Activated CD4-positive, alpha-beta T cell treated with anti-CD3 and anti-CD28 coated beads, Interleukin-2, Interleukin-4, amounts not matched to agents 100 ng/mL and 50 ng/mL, durations not matched to agents 16 hours and 8 hours (primary cell): ENCODE results near the gene TGFBR3.

ENCODE experiments used
- DNase-seq: peaks from one replicate; pipeline ENCODE4 v3.0.0-alpha.2; 2020; ENCODE audit warnings: low spot score

The TGFBR3 gene

DNA sequence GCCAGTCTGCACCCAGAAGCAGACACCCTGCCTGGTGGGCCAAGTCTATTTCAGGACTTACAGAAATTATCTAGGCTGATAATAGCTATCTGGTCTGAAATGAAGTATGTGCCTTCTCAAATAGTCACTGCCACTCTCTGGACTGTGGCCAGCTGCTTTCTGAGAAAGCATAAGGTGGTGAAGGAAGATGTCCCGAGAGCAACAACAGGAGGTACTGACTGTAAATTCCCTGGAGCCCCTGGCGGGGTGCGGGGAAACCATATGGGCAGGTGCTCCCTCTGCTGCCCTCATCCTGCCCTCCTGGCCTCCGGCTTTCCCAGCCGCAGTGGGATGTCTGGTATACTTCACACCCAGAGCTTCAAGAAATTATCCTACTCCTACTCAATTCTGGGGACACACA lies 86.8 kb downstream of the TGFBR3 start:
- no peak for DNase-seq

DNA sequence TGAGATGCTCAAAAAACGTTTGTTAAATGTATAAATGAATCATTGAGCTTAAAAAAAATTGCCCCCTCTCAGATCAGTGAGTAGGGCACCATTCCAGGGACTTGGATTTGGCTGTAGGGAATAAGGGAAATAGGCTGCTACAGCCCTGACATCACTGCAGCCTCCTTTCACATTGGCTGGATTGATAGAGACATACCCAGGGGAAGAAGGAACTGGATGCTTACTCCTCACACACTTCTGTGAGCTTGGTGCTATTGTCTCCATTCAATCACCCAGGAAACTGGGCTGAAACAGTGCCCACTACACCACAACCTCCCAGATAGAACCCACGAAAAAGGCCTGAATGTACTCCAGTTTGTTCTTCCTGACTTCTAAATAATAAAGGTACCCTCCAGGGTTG lies 87.2 kb downstream of the TGFBR3 start:
- no peak for DNase-seq

DNA sequence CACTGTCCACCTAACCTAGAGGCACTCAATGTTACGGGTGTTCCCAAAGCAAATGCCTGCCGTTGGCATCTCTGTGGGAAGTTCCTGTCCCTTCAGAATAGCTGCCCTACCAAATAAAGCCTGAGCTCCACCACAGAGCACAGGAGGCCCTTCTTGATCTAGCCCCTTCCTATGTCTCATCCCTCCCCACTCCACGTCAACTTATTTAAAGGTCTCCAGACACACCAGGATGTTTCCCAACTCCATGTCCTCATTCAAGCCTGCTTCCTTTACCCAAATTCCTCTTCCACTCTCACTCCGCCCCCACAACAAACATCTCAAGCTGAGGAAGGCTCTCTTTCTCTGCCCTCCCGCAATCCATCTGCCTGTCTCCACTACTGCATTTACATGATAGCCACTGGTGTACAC lies 87.7 kb downstream of the TGFBR3 start:
- no peak for DNase-seq

DNA sequence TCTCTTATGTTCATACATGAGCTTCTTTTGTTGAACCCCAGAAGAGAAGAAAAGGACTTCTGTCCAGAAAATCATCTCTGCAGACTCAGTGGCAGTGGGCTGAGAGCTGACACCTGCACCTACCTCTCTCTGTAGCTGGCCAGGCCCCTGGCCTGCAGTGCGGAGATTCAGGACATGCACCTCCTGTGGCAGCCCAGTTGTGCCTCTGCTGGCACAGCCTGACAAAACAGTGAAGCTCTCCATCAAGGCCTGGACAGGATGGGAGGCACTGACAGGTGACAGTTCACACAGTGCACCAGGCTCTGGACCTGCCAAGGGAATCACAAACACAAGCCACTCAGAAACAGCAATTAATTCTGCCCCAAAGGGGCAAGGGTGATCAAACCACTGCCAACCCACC lies 88.8 kb downstream of the TGFBR3 start:
- DNase-seq: no peak

DNA sequence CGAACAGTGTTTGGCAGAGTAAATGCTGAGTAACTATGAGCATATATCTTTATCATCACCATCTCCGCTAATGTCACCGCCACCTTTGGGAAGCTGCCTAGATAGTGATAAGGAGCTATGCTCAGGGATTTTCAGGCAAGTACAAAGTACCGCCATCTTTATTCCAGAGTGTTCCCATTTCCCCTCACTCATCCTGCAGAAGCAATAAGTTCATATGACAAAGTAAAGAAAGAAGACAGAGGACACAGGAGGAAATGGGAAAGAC lies 89.6 kb downstream of the TGFBR3 start:
- DNase-seq: no peak

DNA sequence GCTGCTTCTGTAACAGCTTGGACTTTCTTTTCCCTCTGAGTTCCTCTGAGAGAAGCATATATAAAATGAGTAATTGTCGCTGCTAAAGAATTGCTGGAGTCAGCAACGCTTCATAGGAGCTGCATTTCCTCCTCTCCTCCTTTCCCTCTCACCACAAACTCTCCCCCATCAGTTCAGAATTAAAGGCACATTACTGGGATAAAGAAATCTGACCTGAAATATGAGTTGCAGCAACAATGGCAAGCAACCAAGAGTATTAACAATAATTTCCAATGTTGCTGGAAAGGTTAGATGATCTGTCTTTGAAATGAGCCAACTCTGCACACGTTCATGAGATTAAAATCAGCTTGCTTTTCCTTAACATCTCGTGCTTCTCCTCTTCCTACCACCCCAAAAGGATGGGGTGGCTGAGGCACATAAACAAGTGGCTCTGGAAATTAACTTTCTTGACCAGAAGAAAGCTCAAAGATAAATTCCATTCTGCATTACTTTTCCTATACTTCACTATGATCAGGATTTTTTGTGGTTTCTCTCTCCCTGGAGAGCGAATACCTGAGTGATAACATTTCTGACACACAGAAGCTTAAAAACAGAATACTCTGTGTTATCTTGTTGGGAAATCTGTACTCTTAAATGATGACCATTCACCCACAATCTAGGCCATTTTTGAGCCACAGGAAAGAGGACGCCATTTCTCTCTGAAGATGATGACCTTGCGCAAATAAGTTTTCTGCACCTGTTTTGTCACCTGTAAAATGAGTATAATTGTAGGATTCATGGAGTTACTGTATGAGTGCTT lies 90.2 kb downstream of the TGFBR3 start:
- DNase-seq: no peak

DNA sequence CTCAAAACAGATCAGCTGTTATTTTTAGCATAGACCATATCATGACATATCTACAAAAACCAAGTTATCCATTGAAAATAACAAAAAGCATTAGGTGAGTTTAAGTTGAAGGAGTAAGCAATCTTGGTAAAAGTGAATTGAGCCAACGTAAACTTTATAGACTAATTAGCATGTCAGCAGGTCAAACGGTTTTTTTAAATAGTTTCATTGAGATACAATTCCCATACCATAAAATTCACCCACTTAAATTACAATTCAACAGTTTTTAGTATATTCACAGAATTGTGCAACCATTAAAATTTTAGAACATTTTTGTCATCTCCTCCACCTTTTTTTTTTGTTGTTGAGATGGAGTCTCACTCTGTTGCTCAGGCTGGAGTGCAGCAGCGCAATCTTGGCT lies 92.1 kb downstream of the TGFBR3 start:
- DNase-seq: no peak

DNA sequence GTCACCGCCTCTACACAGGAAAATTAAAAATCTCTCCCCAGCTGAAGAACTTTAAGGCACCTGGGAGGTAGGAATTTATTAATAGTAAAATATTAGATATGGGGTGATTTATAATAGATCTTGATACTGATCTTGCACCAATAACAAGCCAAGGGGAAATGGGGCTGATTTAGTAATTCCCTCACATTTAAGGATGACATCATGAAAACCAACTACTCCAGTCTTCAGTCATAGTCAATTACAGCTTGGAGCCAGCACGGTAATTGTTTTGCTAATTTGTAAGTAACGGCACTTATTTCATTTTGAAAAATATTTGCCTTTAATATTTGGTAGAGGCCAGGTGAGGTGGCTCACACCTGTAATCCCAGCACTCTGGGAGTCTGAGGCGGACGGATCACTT lies 92.8 kb downstream of the TGFBR3 start:
- DNase-seq: no peak

DNA sequence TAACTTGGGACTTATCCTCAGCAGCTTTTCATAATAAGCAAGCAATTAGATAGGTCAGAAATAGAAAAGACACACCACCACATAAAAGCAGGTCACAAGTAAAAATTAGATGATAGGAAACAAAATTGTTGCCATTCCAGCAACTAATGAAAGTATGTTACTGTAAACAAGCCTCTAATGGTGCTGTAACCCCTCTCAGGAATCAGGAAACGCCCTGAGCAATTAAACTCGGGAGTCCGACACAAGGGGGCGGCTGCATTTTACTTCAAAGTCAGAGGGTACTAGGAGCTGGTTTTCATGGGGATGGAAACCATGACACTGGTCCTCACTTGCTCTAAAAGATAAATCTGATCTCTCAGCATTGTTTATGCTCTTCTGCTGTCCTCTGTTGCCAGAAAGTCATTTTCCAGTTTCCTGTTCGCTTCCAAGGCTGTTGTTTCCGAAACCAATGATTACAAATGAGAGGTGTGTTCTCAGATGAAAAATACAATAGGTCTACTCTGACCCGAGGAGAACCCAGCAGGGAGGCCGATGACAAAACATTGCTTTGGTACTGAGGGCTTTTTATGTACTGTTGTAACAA lies 93.4 kb downstream of the TGFBR3 start:
- DNase-seq: no peak

DNA sequence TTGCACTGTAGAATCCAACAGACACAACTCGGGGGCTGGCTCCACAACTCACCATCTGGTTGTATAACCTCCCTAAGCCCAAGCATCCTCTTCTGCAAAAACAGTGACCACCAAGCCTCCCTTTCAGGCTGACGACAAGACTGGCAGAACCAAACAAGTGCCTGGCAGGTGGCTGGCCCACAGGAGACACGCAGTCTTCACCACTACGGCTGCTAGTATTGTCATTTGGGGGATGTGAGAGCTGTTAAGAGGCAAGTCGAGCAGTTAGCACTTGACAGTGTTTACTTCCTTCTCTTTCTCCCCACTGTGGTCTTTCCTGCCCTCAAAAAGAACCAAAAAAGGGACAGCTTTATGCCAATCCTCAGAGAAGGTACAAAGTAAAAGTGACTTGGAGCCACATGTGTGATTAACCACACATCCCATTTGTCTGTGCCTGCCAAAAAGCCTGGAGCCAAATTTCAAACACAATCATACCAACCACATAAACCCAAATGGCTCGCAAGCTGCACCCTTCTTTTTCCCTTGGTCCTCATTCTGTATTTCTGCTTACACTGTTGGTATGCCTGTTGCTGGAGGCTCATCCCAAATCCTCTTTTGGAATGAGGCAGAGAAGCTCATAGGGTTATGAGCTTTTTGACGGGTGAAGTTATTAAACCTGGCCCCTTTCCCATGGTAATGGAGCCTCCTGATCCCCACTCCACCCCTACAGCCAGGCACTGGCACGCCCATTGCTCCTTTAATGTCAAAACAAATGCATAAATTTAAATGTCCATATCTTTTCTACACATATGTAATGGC lies 94.1 kb downstream of the TGFBR3 start:
- DNase-seq: no peak

DNA sequence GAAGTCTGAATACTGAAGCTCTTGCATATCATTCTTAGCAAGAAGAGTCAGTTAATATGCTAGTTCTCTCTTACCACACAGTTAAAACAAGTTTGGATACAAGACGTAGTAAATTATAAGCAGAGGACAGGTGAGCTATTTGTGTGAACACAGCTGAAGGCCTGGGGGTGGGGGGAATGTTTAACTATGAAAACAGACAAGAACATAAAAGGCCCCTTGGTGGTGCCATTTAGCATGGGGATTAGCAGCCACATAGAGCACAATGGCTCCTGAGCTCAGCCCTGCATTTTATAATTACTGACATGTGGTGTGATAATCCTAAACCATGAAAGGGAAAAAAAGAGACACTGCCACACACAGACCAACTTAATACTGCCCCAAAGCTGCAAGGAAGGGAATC lies 94.8 kb downstream of the TGFBR3 start:
- DNase-seq: no peak

DNA sequence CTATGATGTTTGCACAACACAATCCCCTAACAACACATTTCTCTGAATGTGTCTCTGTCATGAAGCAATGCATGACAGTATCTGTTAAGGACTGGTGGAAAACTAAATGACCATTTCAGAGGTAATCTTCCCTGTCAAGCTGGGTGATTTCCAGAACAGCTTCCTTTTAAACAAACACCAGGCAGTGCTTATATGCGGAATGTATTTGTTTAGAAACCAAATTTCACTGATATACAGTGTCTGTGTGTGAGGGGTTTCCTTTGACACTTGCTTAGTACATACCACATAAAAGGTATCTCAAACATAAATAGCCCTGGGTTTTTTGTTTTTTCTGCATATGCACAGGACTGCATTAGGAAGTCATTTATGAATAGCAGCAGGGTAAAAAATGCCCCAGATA lies 95.6 kb downstream of the TGFBR3 start:
- no peak for DNase-seq

DNA sequence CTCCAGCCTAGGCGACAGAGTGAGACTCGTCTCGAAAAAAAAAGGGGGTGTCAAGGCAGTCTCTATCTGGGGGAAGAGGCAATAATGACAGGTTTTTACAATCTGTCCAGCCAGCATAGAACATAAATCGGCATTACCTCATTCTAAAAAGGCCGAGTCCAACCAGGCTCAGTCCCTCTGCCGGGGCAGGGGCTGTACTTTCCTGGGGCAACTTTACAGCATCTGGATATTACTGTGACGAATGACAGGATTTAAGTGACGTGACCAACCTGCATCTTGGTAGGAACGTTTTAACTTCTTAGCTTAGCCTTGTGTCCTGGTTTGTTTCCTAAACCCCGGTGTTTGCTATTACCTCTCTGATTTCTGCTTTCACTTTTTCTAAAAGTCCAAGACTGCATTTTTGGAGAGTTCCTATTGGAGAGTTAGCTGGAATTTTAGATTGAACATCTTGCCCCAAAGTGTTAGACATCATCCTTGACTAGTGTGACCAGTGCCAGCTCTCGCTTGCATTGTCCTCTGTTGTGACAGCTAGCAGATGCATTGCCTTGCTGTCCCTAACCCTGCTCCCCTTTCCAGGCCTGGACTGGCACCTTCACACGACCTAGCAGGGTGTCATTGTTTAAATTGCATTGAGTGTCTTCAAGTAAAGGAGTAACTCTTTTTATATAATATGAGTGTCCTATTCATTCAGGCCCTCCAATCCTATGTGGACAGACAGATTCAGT lies 96.5 kb downstream of the TGFBR3 start:
- DNase-seq: no peak

DNA sequence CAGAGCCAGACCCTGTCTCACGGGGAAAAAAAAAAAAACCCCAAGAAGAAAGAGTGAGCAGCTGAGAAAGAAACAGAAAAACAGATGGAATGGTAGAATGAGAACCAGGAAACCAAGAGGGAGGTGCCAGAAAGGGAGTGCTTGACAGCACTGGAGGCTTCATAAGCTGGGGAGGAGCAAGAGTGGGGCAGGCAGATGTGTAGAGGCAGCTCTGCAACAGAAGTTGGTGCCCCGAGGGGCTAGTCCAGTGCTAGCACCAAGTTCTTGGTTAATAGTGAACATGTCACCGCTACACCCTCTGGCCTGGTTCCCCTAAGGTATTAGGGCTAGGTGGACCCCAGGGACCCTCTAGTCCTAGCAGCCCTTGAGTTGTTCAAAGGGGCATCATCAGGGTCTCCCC lies 98.0 kb downstream of the TGFBR3 start:
- no peak for DNase-seq

DNA sequence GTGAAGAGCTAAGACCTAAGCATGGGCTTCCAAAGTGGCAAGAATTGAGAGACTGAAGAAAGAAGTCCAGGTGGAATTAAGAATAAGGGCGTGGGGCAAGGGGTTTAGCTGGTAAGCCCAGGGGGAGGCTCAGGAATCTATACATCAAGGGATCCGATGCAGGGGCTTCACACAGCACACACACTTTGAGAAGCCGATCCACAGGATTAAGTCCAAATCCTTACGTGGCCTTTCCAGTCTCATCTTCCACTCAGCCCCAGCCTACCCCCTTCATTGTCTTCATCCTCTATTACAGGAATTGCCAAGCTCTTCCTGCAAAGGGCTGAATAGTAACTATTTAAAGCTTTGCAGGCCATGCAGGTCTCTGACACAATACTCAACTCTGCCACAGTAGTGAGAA lies 101.3 kb downstream of the TGFBR3 start:
- no peak for DNase-seq

DNA sequence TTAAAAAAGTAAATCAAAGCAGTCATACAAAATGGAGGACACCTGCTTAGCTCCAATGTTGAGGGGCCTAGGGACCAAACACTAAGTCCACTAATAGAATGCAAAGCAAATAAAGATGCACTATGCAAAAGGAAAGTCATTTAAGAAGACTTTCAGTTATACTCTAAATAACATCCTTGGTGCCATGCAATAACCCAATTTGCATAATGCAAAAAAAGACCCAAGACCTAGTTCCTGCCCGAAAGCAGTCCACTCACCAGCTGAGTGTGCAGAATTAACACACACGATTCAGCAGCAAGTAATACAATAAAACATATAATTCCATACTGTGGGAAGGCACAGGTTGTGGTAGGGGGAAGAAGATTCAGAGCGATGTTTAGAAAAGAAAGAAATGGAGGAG lies 101.8 kb downstream of the TGFBR3 start:
- no peak for DNase-seq

DNA sequence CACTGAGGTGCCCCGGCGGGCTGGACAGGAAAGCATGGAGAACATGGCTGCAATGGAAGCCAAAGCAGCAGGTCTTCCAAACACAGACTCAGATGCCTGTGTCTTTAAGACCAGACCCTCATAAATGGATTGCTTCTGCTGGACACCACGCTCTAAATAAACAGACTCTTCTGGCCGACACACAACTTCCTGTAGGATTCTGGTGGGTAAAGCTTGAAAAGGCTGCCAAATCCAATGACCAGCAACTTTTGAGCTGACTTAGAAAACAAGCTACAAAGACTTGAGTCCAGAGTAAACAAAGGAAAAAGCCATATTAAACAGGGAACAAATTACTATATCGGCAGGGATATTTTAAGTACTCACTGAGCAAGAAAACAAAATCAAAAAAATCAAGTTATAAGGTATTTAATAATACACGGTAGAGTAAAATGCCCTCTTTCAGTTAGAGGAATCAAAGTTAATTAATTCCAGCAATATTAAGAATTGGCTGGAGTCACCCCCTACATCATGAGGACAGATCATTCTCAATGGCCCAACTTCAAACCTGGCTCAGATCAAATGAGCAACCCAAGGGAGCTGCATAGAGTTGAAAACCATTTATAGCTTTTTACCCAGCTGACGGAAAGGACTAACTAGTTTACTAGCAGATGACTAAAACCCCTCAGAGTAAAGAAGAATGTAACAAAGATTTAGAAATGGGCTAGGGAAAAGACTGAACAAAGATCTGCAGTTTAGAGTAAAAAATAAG lies 102.4 kb downstream of the TGFBR3 start:
- DNase-seq: no peak

DNA sequence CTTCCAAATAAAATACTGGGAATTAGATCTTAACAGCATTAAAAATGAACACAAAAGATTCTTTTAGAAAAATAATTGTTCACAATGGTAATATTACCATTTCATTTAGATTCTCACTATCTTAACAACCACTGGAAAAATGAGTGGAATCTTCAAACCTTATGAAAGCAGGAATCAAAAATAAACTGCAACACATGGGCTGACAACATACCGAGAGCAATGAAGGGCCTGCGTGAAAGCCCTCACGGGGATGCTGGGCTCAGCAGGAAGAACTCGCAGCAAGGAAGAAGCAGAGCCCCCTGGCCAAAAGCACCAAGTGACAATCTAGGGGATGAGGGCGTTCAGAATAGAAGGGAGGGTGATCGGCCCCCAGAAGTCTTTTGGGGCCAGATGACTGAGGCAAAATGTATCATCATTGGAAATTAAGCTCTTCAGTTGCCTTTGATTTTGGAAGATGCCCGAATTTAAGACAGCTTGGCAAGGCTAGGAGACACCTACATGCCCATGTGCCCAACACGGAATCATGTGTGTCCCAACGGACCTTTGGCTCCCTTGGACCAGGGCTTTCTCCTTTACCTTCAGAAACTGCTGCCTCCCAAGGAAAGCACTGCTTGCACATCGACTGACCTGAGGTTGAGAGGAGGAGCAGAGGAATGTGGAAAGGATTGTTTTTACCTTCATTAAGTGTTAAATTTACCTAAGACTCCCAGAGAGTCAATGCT lies 103.9 kb downstream of the TGFBR3 start:
- no peak for DNase-seq

DNA sequence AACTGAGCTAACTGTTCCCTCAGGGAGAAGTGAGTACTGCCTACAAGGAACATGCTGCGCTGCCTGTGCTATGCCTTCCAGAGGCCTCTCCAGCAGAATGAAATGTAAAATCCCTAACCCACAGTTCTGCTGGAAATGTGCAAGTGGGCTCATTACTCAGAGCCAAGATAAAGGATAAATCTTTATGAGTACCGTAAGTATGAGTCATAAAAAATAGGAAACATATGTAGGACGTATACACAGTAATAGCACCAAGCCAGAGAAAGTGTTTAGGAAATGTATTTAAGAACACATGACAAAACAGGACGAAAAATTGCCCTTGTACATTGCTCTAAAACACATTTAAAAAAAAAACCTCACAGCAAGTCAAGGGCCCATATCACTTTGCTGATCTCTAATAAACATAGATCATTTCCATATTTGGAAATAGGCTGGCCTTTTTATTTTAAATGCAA lies 104.6 kb downstream of the TGFBR3 start:
- no peak for DNase-seq

DNA sequence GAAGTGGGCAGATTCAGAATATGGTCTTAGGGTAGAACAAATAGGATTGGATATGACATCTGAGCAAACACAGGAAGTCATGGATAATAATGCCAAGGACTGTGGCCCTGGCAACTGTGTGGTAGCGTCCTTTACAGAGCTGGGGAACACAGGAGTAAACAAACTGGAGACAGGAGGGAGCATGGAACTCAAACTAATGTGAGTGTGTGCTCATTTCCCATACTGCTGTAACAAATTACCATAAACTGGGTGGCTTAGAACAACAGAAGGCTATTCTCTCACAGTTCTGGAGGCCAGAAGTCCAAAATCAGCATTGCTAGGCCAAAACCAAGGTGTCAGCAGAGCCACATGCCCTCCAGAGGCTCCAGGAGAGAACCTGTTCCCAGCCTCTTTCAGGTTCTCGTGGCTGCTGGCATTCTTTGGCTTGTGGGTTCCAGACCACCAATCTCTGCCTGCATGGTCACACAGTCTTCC lies 106.4 kb downstream of the TGFBR3 start:
- DNase-seq: no peak

DNA sequence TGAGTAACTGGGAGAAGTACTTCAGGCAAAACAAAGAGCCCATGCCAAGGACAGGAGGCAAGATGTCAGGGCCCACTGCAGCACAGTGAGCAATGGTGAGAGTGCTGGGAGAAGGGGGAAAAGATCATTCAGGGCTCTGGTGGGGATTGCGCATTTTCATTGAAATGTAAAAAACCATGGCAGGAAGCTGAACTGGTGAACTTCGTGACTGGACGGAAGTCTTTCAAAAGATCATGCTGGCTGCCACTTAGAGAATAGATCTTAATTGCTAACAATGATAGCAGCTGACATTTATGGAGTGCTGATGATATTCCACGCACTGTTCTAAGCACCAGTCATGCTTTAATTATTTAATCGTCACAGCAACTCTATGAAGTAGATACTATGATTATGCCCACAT lies 107.0 kb downstream of the TGFBR3 start:
- no peak for DNase-seq
